NCI-H526 (cell line): ENCODE results near the gene STX5.
A peak's percentile ranks its signal among the peaks of the same experiment; 100 is the strongest.
"Not testable (repeated sequence)": the region's sequence is repeated elsewhere in the genome, so short reads cannot be mapped to it uniquely, and the experiment has no call there.

ENCODE experiments used
- DNase-seq, 2 experiments: peaks; one replicate each; lab custom pipeline; 2025; lab: John Stamatoyannopoulos, UW

The STX5 gene

GRCh38 chr11:62854013-62854824 lies 22.4 kb upstream of the STX5 start:
- DNase-seq = no peak

GRCh38 chr11:62853279-62853965 lies 21.6 kb upstream of the STX5 start:
- DNase-seq = no peak

- no peak for DNase-seq
Observed at GRCh38 chr11:62852523-62853188, 20.8 kb upstream of the STX5 start.

- DNase-seq = peak; percentile 41 to 50
Observed at GRCh38 chr11:62851807-62852522, 20.1 kb upstream of the STX5 start.

GRCh38 chr11:62850911-62851806 lies 19.3 kb upstream of the STX5 start:
- DNase-seq = no peak

- no peak for DNase-seq
Observed at GRCh38 chr11:62847767-62848314, 16.0 kb upstream of the STX5 start.

- no peak for DNase-seq
Observed at GRCh38 chr11:62846177-62846576, 14.3 kb upstream of the STX5 start.

GRCh38 chr11:62844154-62844553 lies 12.3 kb upstream of the STX5 start:
- no peak for DNase-seq

- no peak for DNase-seq
Observed at GRCh38 chr11:62843466-62843865, 11.6 kb upstream of the STX5 start.

- not testable (repeated sequence) for DNase-seq
Observed at GRCh38 chr11:62842891-62843290, 11.0 kb upstream of the STX5 start.

- no peak for DNase-seq
Observed at GRCh38 chr11:62842171-62842741, 10.4 kb upstream of the STX5 start.

- peak; percentile 99 to 100 for DNase-seq
Observed at GRCh38 chr11:62841361-62842170, 9.7 kb upstream of the STX5 start.

GRCh38 chr11:62840721-62841360 lies 9.0 kb upstream of the STX5 start:
- peak; percentile 98 to 100 for DNase-seq

- peak; percentile 94 to 98 for DNase-seq
Observed at GRCh38 chr11:62839050-62839945, 7.4 kb upstream of the STX5 start, which contains the start of gene WDR74. Gene WDR74, minus strand, starts transcription at chr11:62839590. Its CDS starts 20 bp downstream, at chr11:62839570.

- no peak for DNase-seq
Observed at GRCh38 chr11:62835336-62835735, 3.5 kb upstream of the STX5 start.

GRCh38 chr11:62832336-62833234 lies 734 bp upstream of the STX5 start, which contains the start of gene TEX54:
Gene TEX54, minus strand, starts transcription at chr11:62832841.
- DNase-seq = peak in 1 of 2 experiments; percentile 85
